ENCODE data around the gene SLC12A3.

The SLC12A3 gene

GRCh38 chr16:56848955-56849689 lies 15.9 kb upstream of the SLC12A3 start:
- H3K4me3 ChIP-seq (ENCODE audit: low read depth in 1 of 2, low read length in 1 of 2) = no peak overlapping the region
- H3K27me3 ChIP-seq = no peaks in the 10 kb centered on the region
- H3K27ac ChIP-seq = no peak overlapping the region
- no peaks in the 10 kb centered on the region for H3K9me3 ChIP-seq
- H3K36me3 ChIP-seq = peaks cover 15% of the 10 kb centered on the region
- TF ChIP-seq CTCF (IDR thresholded peaks at IDR 0.05) = no peak
- H3K4me1 ChIP-seq (ENCODE audit: control insufficient read depth in 1 of 2, insufficient read depth in 1 of 2, low read depth in 1 of 2, low read length in 1 of 2) = no peaks in the 10 kb centered on the region

GRCh38 chr16:56849690-56850680 lies 15.0 kb upstream of the SLC12A3 start:
- Histone ChIP-seq H3K4me3 (ENCODE audit: low read depth in 1 of 2, low read length in 1 of 2) (no peak overlapping the region), H3K9me3 (no peaks in the 10 kb centered on the region), H3K27ac (no peak overlapping the region), H3K4me1 (ENCODE audit: control insufficient read depth in 1 of 2, insufficient read depth in 1 of 2, low read depth in 1 of 2, low read length in 1 of 2) (no peaks in the 10 kb centered on the region), H3K36me3 (peaks cover 9% of the 10 kb centered on the region), H3K27me3 (no peaks in the 10 kb centered on the region)
- no peak for TF ChIP-seq CTCF (IDR thresholded peaks at IDR 0.05)

GRCh38 chr16:56851671-56852400 lies 13.2 kb upstream of the SLC12A3 start:
- no peak for TF ChIP-seq CTCF (IDR thresholded peaks at IDR 0.05)
- no peak overlapping the region for H3K27ac ChIP-seq
- peaks cover 0 to under 1% of the 10 kb centered on the region in 2 experiments for H3K4me1 ChIP-seq (ENCODE audit: control insufficient read depth in 1 of 2, insufficient read depth in 1 of 2, low read depth in 1 of 2, low read length in 1 of 2)
- no peak overlapping the region for H3K4me3 ChIP-seq (ENCODE audit: low read depth in 1 of 2, low read length in 1 of 2)
- no peaks in the 10 kb centered on the region for H3K9me3 ChIP-seq
- no peaks in the 10 kb centered on the region for H3K36me3 ChIP-seq
- no peaks in the 10 kb centered on the region for H3K27me3 ChIP-seq

GRCh38 chr16:56852401-56852730 lies 12.6 kb upstream of the SLC12A3 start:
- H3K27ac ChIP-seq = no peak overlapping the region
- H3K27me3 ChIP-seq = no peaks in the 10 kb centered on the region
- peaks cover under 1 to 6% of the 10 kb centered on the region in 2 experiments for H3K4me1 ChIP-seq (ENCODE audit: control insufficient read depth in 1 of 2, insufficient read depth in 1 of 2, low read depth in 1 of 2, low read length in 1 of 2)
- TF ChIP-seq CTCF (IDR thresholded peaks at IDR 0.05) = no peak
- H3K36me3 ChIP-seq = no peaks in the 10 kb centered on the region
- no peak overlapping the region for H3K4me3 ChIP-seq (ENCODE audit: low read depth in 1 of 2, low read length in 1 of 2)
- no peaks in the 10 kb centered on the region for H3K9me3 ChIP-seq

GRCh38 chr16:56852968-56853367 lies 12.0 kb upstream of the SLC12A3 start:
- TF ChIP-seq CTCF (IDR thresholded peaks at IDR 0.05) = no peak
- Histone ChIP-seq H3K9me3 (no peaks in the 10 kb centered on the region), H3K4me1 (ENCODE audit: control insufficient read depth in 1 of 2, insufficient read depth in 1 of 2, low read depth in 1 of 2, low read length in 1 of 2) (peaks cover 7 to 12% of the 10 kb centered on the region in 2 experiments), H3K27ac (no peak overlapping the region), H3K4me3 (ENCODE audit: low read depth in 1 of 2, low read length in 1 of 2) (no peak overlapping the region), H3K36me3 (no peaks in the 10 kb centered on the region), H3K27me3 (no peaks in the 10 kb centered on the region)

Data from neutrophil (primary cell).